Naive thymus-derived CD4-positive, alpha-beta T cell (primary cell): ENCODE measurements around the gene FN3KRP. TPM values are rescaled to one million over a fixed set of nuclear protein-coding genes. Genes with fewer than 3 reads are reported as not detected.

Experiments
- ATAC-seq: fragments of 150-1000 bp; cut with Tn5 transposase; 2 replicates; pipeline ENCODE4 v1.10.0; 2021; ENCODE audit warnings: mild to moderate bottlenecking, moderate library complexity
- CTCF ChIA-PET: fragments of 350-600 bp; sonication (Branson Sonifier 250); formaldehyde crosslinking; loops from one replicate; lab custom pipeline; 2021; ENCODE audit warnings: antibody characterized with exemption; lab: Charles Lee
- POLR2A ChIA-PET: fragments of 350-600 bp; sonication (Branson Sonifier 250); formaldehyde crosslinking; loops from one replicate; lab custom pipeline; 2021; ENCODE audit warnings: antibody characterized with exemption, inconsistent platforms; lab: Charles Lee
- DNase-seq, 9 donors: peaks; one replicate each; pipeline versions ENCODE4 v3.0.0 to v3.0.0-alpha.2; 2020 to 2022; ENCODE audit warnings: mixed read lengths in 1 of 9
- H3K27ac ChIP-seq: one replicate; pipeline ENCODE4 v1.7.0; 2013; ENCODE audit warnings: mild to moderate bottlenecking, low read depth, low read length, moderate library complexity
- H3K27me3 ChIP-seq, 2 donors: one replicate each; pipeline ENCODE4 v1.7.0; 2013; ENCODE audit warnings: low read length in 2 of 2, mild to moderate bottlenecking in 2 of 2, moderate library complexity in 2 of 2; ENCODE audit not compliant: control insufficient read depth in 2 of 2, insufficient read depth in 2 of 2
- H3K36me3 ChIP-seq, 3 experiments: 1 replicate in 2 of 3; 2 replicates in 1 of 3; pipeline ENCODE4 v1.7.0; 2013; ENCODE audit warnings: low read length in 3 of 3, mild to moderate bottlenecking in 3 of 3, moderate library complexity in 1 of 3; ENCODE audit not compliant: insufficient read depth in 3 of 3, control insufficient read depth in 2 of 3
- H3K4me1 ChIP-seq, 2 donors: one replicate each; pipeline ENCODE4 v1.7.0; 2013; ENCODE audit warnings: low read length in 2 of 2, mild to moderate bottlenecking in 2 of 2, moderate library complexity in 1 of 2; ENCODE audit not compliant: control insufficient read depth in 2 of 2, insufficient read depth in 2 of 2
- H3K4me3 ChIP-seq: 2 replicates; pipeline ENCODE4 v1.7.0; 2013; ENCODE audit warnings: mild to moderate bottlenecking, low read length
- H3K9me3 ChIP-seq, 3 experiments: 1 replicate in 2 of 3; 2 replicates in 1 of 3; pipeline ENCODE4 v1.7.0; 2013; ENCODE audit warnings: low read length in 3 of 3; ENCODE audit not compliant: control insufficient read depth in 2 of 3
- H3K27ac Mint-ChIP-seq, 9 donors: one replicate each; pipeline ENCODE4 v1.8.0; 2020 to 2022; ENCODE audit warnings: mixed read lengths in 9 of 9, mild to moderate bottlenecking in 8 of 9, moderate library complexity in 5 of 9, inconsistent platforms in 2 of 9
- H3K27me3 Mint-ChIP-seq, 5 donors: one replicate each; pipeline ENCODE4 v1.8.0; 2021 to 2022; ENCODE audit warnings: mixed read lengths in 5 of 5, mild to moderate bottlenecking in 1 of 5
- H3K36me3 Mint-ChIP-seq, 5 donors: one replicate each; pipeline ENCODE4 v1.8.0; 2020 to 2022; ENCODE audit warnings: mixed read lengths in 5 of 5, mild to moderate bottlenecking in 3 of 5, inconsistent platforms in 1 of 5
- H3K4me1 Mint-ChIP-seq, 7 donors: one replicate each; pipeline ENCODE4 v1.8.0; 2020 to 2022; ENCODE audit warnings: mixed read lengths in 7 of 7, mild to moderate bottlenecking in 3 of 7, inconsistent platforms in 1 of 7
- H3K4me3 Mint-ChIP-seq, 10 donors: one replicate each; pipeline ENCODE4 v1.8.0; 2020 to 2022; ENCODE audit warnings: mild to moderate bottlenecking in 10 of 10, mixed read lengths in 10 of 10, moderate library complexity in 6 of 10, inconsistent platforms in 2 of 10
- H3K9me3 Mint-ChIP-seq, 11 donors: one replicate each; pipeline ENCODE4 v1.8.0; 2020 to 2022; ENCODE audit warnings: mixed read lengths in 11 of 11, mild to moderate bottlenecking in 4 of 11, inconsistent platforms in 1 of 11, moderate library complexity in 1 of 11
- intact Hi-C, 2 donors: fragments of 100-400 bp; cut with micrococcal nuclease; formaldehyde crosslinking; loops; one replicate each; pipeline ENCODE4 v1.15.1; 2023
- polyA plus RNA-seq, 2 donors: library from polyadenylated mRNA; unstranded; fragments of 300-500 nt; fragmentation: Illumina TruSeq; gene quantifications; one replicate each; pipeline ENCODE4 v1.2.3, GENCODE V29; 2021
- total RNA-seq, 6 experiments: library from RNA in 5 of 6; stranded (reverse) in 5 of 6; gene quantifications; 1 replicate in 5 of 6; 2 replicates in 1 of 6; pipeline ENCODE4 v1.2.3 and lab custom pipeline; 2021 to 2026

FN3KRP gene
- total and polyA plus RNA-seq, 7 experiments from 2014 or later: 29.9 to 38.7 (median 33.4) TPM

DNA sequence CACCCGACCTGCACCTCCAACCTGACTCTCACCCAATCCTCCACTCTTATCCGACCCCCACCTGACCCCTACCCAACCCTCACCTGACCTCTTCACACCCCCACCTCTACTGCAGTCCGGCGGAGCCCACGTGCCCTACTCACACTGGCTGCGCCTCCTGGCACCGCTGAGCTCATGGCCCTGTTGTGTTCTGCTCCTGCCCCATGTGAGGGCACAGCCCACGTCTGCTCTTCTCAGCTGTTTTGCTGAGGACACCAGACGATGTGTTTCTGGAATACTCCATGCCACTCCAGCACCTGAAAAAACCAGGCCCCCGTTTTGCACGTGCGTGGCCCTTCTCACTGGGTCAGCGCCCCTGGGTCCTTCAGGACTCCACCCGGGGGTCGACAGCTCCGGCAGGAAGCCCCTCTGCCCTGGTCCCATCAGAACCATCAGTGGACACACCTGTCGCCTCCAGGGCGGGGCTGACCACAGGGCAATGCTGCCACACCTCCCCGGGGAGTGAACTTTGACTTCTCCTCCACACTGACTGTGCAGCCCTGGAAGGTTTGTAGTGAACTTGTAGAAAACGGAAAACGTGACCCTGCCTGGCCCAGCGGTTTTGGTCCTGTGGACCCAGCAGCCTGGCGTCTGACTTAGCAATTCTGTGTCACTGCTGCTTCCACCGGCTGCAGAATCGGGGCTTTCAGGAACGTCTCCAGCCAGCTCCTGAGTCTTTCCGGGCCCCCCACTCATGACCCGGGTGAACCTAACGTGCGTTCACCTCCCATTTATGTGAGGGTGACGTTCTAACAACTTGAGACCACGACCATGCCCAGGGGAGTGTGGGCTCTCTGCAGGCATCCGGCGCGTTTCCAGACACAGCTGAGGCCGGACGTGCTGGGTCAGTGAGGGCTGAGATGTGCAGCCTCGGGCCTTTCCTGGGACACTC is 12.3 kb upstream of the FN3KRP start:
- H3K9me3 Mint-ChIP-seq: no peaks in the 10 kb centered on the region
- ATAC-seq (no peak), DNase-seq (no peak)
- peaks cover 0 to 7% (median 6%) of the 10 kb centered on the region in 7 donors for H3K4me1 Mint-ChIP-seq
- intact Hi-C loops: no loop called here
- no peaks in the 10 kb centered on the region for H3K27me3 Mint-ChIP-seq
- H3K36me3 Mint-ChIP-seq: no peaks in the 10 kb centered on the region
- ChIA-PET POLR2A (no interaction called here), CTCF (no interaction called here)
- Histone ChIP-seq H3K4me1 (no peaks in the 10 kb centered on the region), H3K27me3 (no peaks in the 10 kb centered on the region), H3K4me3 (no peak overlapping the region), H3K27ac (no peak overlapping the region), H3K36me3 (no peaks in the 10 kb centered on the region), H3K9me3 (no peaks in the 10 kb centered on the region)
- no peak overlapping the region for H3K4me3 Mint-ChIP-seq
- H3K27ac Mint-ChIP-seq: no peak overlapping the region

DNA sequence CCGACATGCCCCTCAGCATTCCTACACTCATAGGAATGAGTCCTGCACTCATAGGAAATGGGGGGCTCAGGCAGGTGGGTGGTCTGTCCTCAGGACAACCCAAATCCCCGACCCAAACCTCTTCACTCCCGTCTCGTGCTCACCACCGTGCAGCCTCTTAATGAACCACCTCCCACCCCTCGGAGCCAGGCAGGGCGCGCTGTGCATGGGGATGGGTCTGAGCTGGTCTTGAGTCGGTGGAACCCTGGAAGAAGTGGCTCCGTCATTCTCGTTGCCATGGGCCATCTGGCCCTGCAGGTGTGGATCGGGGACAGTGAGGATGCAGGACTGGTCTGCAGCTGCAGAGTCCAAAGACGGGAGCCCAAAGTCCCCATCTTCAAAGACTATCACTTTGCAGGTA is 11.6 kb upstream of the FN3KRP start:
- peaks cover 0 to under 1% (median 0%) of the 10 kb centered on the region in 7 donors for H3K4me1 Mint-ChIP-seq
- POLR2A ChIA-PET: no interaction called here
- no peaks in the 10 kb centered on the region for H3K36me3 Mint-ChIP-seq
- no peaks in the 10 kb centered on the region for H3K9me3 ChIP-seq
- ATAC-seq (no peak), DNase-seq (no peak)
- no peaks in the 10 kb centered on the region for H3K36me3 ChIP-seq
- H3K27me3 ChIP-seq: no peaks in the 10 kb centered on the region
- H3K27me3 Mint-ChIP-seq: no peaks in the 10 kb centered on the region
- H3K4me1 ChIP-seq: no peaks in the 10 kb centered on the region
- CTCF ChIA-PET: no interaction called here
- no peak overlapping the region for H3K4me3 Mint-ChIP-seq
- no peak overlapping the region for H3K27ac ChIP-seq
- no peak overlapping the region for H3K4me3 ChIP-seq
- H3K27ac Mint-ChIP-seq: no peak overlapping the region
- no peaks in the 10 kb centered on the region for H3K9me3 Mint-ChIP-seq
- intact Hi-C loops: no loop called here

DNA sequence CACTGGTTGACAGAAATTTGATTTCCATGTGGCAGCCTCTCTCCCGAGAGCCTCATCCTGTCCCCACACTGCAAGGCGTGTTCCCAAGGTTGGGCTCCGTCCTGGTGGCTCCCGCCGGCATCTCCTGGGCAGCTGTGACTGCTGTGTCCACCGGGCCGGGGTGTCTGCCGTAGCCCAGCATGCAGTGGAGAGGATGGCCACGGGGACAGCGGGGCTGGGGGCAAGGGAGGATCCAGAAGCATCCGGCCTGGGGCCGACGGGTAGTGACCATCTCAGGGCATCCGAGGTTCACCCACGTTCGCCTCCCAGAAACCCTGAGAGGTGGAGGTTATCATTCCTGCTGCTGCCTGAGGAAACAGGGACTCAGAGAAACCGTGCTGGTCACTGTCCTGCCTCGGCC is 10.8 kb upstream of the FN3KRP start:
- Mint-ChIP-seq H3K4me1 (no peaks in the 10 kb centered on the region), H3K9me3 (no peaks in the 10 kb centered on the region), H3K27ac (no peak overlapping the region), H3K27me3 (no peaks in the 10 kb centered on the region), H3K36me3 (no peaks in the 10 kb centered on the region), H3K4me3 (no peak overlapping the region)
- POLR2A ChIA-PET: no interaction called here
- Histone ChIP-seq H3K27ac (no peak overlapping the region), H3K9me3 (no peaks in the 10 kb centered on the region), H3K4me1 (no peaks in the 10 kb centered on the region), H3K36me3 (no peaks in the 10 kb centered on the region), H3K27me3 (no peaks in the 10 kb centered on the region), H3K4me3 (no peak overlapping the region)
- DNase-seq: no peak
- CTCF ChIA-PET: no interaction called here
- intact Hi-C loops: no loop called here
- no peak for ATAC-seq

DNA sequence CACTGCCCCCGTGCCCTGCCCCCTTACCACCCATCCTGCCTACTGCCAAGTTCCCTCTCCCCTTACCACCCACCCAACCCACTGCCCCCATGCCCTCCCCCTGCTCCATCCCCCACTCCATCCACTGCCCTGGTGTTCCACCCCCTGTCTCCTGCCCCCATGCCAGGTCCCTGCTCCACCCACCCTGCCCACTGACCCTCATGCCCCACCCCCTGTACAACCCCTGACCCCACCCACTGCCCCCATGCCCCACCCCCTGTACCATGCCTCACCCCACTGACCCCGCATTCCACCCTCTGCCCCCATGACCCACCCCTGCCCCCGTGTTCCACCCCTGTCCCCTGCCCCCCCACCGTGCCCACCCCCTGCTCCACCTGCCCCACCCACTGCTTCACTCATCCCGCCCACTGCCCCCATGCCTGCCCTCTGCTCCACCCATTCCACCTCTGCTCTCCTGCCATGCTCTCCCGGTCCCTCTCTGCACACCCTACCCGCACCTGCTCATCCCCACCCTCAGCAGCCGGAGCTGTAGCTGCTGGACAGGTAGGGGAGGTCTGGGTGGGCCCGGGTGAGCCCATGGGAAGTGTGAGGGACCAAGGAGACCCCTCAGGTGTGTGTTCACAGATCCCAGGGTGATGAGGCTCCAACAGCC is 7.4 kb upstream of the FN3KRP start:
- intact Hi-C loops: no loop called here
- no peaks in the 10 kb centered on the region for H3K9me3 ChIP-seq
- H3K27me3 ChIP-seq: no peaks in the 10 kb centered on the region
- Mint-ChIP-seq H3K27ac (no peak overlapping the region), H3K4me3 (no peak overlapping the region), H3K27me3 (no peaks in the 10 kb centered on the region), H3K9me3 (no peaks in the 10 kb centered on the region), H3K36me3 (no peaks in the 10 kb centered on the region), H3K4me1 (no peaks in the 10 kb centered on the region)
- ChIA-PET POLR2A (no interaction called here), CTCF (no interaction called here)
- no peak overlapping the region for H3K27ac ChIP-seq
- no peaks in the 10 kb centered on the region for H3K36me3 ChIP-seq
- H3K4me1 ChIP-seq: no peaks in the 10 kb centered on the region
- no peak for DNase-seq
- no peak for ATAC-seq
- H3K4me3 ChIP-seq: no peak overlapping the region

DNA sequence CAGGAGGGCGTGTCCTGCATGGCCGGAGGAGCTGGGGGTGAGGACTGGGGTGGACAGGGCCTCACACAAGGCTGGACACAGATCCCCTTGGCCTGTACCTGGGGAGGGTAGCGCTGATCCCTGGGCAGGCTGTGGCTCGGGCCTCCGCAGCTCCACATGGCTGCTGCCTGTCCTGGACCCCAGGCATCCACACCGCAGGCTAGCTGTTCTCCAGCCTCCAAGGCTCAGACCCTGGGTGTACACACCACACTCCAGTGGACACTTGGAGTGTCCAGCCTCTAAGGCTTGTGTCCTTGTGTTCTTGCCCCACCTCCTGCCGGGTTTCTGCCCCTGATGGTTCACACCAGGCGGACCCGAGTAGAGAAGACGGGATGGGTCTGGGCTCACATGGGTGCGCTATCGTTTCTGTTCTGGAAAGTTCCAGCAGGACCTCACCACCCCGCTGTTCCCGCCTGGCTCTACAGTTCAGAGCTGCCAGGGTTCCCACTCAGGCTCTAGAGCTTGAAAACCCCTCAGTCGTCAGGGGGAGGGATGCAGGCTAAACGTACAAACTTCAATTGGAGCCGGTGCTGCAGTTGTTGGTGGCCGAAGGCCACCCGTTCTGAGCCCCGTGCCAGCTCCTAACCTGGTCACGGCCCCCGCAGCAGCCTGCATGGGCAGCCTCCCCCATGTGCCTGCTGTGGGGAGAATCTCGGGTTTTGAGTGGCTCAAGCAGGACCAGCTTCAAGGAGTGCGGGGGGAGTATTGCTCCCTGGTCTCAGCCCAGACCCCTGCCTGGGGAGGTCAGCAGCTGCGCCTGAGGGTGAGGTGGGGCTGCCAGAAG is 6.6 kb upstream of the FN3KRP start:
- no peaks in the 10 kb centered on the region for H3K4me1 Mint-ChIP-seq
- Histone ChIP-seq H3K27me3 (no peaks in the 10 kb centered on the region), H3K36me3 (no peaks in the 10 kb centered on the region), H3K27ac (no peak overlapping the region), H3K4me3 (no peak overlapping the region), H3K4me1 (no peaks in the 10 kb centered on the region), H3K9me3 (no peaks in the 10 kb centered on the region)
- CTCF ChIA-PET: interaction anchor here (0.6 kb wide), 1 partner anchor 21 kb away, joined by 3 read pairs; no protein-coding TSS in a partner anchor
- H3K4me3 Mint-ChIP-seq: peak overlapping the region in 1 of 10 donors; percentile 31
- intact Hi-C loops: no loop called here
- H3K9me3 Mint-ChIP-seq: no peaks in the 10 kb centered on the region
- no peak overlapping the region for H3K27ac Mint-ChIP-seq
- no peaks in the 10 kb centered on the region for H3K36me3 Mint-ChIP-seq
- POLR2A ChIA-PET: no interaction called here
- no peaks in the 10 kb centered on the region for H3K27me3 Mint-ChIP-seq
- ATAC-seq: no peak
- no peak for DNase-seq

DNA sequence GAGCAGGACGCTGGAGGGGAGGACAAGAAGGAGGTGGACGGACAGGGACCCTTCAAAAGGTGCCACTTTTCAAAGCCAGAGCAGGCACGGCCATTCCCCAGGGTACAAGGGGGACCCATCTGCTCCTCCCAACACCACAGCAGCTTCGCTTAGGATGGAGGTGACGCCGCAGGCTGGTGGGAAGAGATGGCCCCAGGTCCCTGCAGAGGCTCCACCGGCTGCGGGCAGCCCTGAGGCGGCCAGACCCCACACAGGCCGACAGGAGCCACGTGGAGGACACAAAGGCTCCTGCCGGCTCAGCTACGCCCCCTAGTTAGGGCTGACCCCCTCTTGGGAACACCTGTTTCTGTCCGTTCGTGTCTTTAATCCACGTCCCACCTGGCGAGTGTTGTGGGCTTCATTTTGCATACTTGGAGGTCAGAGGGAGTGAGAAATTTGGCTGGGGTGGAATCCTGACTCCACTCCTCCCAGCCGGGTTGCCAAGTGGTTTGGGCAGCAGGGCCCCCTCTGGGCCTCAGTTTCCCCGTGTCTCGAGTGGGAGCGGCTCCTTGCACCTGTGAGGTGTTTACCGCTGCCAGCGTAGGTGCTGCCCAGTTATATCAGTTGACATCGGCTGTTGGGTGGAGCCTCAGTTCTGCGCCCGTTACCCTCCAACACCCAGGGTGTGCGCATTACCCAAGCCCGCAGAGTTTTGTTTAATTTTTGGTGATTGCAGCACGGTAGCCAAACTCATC is 5.8 kb upstream of the FN3KRP start:
- H3K36me3 Mint-ChIP-seq: no peaks in the 10 kb centered on the region
- H3K4me1 Mint-ChIP-seq: peaks cover 0 to 2% (median 2%) of the 10 kb centered on the region in 7 donors
- Histone ChIP-seq H3K27me3 (no peaks in the 10 kb centered on the region), H3K4me3 (no peak overlapping the region), H3K27ac (no peak overlapping the region), H3K4me1 (peaks cover under 1% of the 10 kb centered on the region in 2 donors), H3K36me3 (no peaks in the 10 kb centered on the region), H3K9me3 (no peaks in the 10 kb centered on the region)
- no peaks in the 10 kb centered on the region for H3K9me3 Mint-ChIP-seq
- CTCF ChIA-PET: interaction anchor here (0.7 kb wide), 1 partner anchor 35 kb away, joined by 4 read pairs; no protein-coding TSS in a partner anchor
- no peaks in the 10 kb centered on the region for H3K27me3 Mint-ChIP-seq
- H3K4me3 Mint-ChIP-seq: peak overlapping the region in 1 of 10 donors; percentile 31
- POLR2A ChIA-PET: no interaction called here
- no peak overlapping the region for H3K27ac Mint-ChIP-seq
- DNase-seq: no peak
- intact Hi-C loops: no loop called here
- no peak for ATAC-seq
